ENCODE results near the gene HCRTR1. TPM values are rescaled to one million over a fixed set of nuclear protein-coding genes. Genes with fewer than 3 reads are reported as not detected.

HCRTR1 gene
- total RNA-seq, 6 experiments from 2014 or later: not detected

- peaks cover 16% of the 10 kb centered on the region for H3K4me1 Mint-ChIP-seq (ENCODE audit: low read depth)
These were observed 15.4 kb upstream of the HCRTR1 start for GRCh38 chr1:31602081-31602480.

GRCh38 chr1:31605908-31606427, 11.5 kb upstream of the HCRTR1 start:
- no peak for TF ChIP-seq CTCF (IDR thresholded peaks at IDR 0.05)
- DNase-seq: peak; percentile 66
- Mint-ChIP-seq H3K4me1 (ENCODE audit: low read depth) (peaks cover 25% of the 10 kb centered on the region), H3K27me3 (ENCODE audit: insufficient read depth) (peaks cover 2% of the 10 kb centered on the region), H3K9me3 (no peaks in the 10 kb centered on the region), H3K27ac (peak overlapping the region; percentile 76), H3K4me3 (no peak overlapping the region), H3K36me3 (ENCODE audit: low read depth) (no peaks in the 10 kb centered on the region)

More at GRCh38 chr1:31602081-31602480, 15.4 kb upstream of the HCRTR1 start:
- Mint-ChIP-seq H3K4me3 (no peak overlapping the region), H3K27ac (no peak overlapping the region), H3K9me3 (no peaks in the 10 kb centered on the region), H3K36me3 (ENCODE audit: low read depth) (no peaks in the 10 kb centered on the region), H3K27me3 (ENCODE audit: insufficient read depth) (peaks cover 4% of the 10 kb centered on the region)
- no peak for TF ChIP-seq CTCF (IDR thresholded peaks at IDR 0.05)
- no peak for DNase-seq

- peaks cover 2% of the 10 kb centered on the region; the same call in 1 of the 2 replicates for H3K27me3 Mint-ChIP-seq (ENCODE audit: insufficient read depth)
- H3K27ac Mint-ChIP-seq: no peak overlapping the region
- H3K9me3 Mint-ChIP-seq: no peaks in the 10 kb centered on the region
- DNase-seq: no peak
- peaks cover 25% of the 10 kb centered on the region for H3K4me1 Mint-ChIP-seq (ENCODE audit: low read depth)
- H3K36me3 Mint-ChIP-seq (ENCODE audit: low read depth): no peaks in the 10 kb centered on the region
- no peak for TF ChIP-seq CTCF (IDR thresholded peaks at IDR 0.05)
- no peak overlapping the region for H3K4me3 Mint-ChIP-seq
These were observed 10.1 kb upstream of the HCRTR1 start for GRCh38 chr1:31607360-31607759.

- Mint-ChIP-seq H3K4me1 (ENCODE audit: low read depth) (peaks cover 25% of the 10 kb centered on the region), H3K27me3 (ENCODE audit: insufficient read depth) (peaks cover 2% of the 10 kb centered on the region; the same call in 1 of the 2 replicates), H3K4me3 (no peak overlapping the region), H3K9me3 (no peaks in the 10 kb centered on the region), H3K27ac (no peak overlapping the region), H3K36me3 (ENCODE audit: low read depth) (no peaks in the 10 kb centered on the region)
- DNase-seq: no peak
- TF ChIP-seq CTCF (IDR thresholded peaks at IDR 0.05): no peak
These were observed 7.9 kb upstream of the HCRTR1 start for GRCh38 chr1:31609514-31610118.

GRCh38 chr1:31614414-31615005, 3.0 kb upstream of the HCRTR1 start:
- TF ChIP-seq CTCF (IDR thresholded peaks at IDR 0.05): no peak
- no peak for DNase-seq
- Mint-ChIP-seq H3K36me3 (ENCODE audit: low read depth) (no peaks in the 10 kb centered on the region), H3K27me3 (ENCODE audit: insufficient read depth) (peaks cover 8% of the 10 kb centered on the region), H3K9me3 (no peaks in the 10 kb centered on the region), H3K4me1 (ENCODE audit: low read depth) (peaks cover 12% of the 10 kb centered on the region), H3K4me3 (no peak overlapping the region), H3K27ac (no peak overlapping the region)
